Spleen (tissue), 7 donors: ENCODE data around the gene HNRNPD.

Experiments
- POLR2A ChIP-seq, 3 donors: fragments of 450-650 bp; IDR thresholded peaks; one replicate each; pipeline ENCODE4 v1.5.1; 2017; ENCODE audit warnings: antibody characterized with exemption in 3 of 3, mild to moderate bottlenecking in 1 of 3
- POLR2AphosphoS5 ChIP-seq, 3 donors: sonication (generic); formaldehyde crosslinking; IDR thresholded peaks; one replicate each; pipeline ENCODE4 v1.5.1; 2017; ENCODE audit warnings: antibody characterized with exemption in 3 of 3
- TF ChIP-seq, protein P1 (sequence below), 11 experiments: fragments of 200-600 bp in 7 of 11; fragments of 450-650 bp in 4 of 11; sonication (generic) in 4 of 11; IDR thresholded peaks in 8 of 11; conservative IDR thresholded peaks in 3 of 11; 1 replicate in 7 of 11; 2 replicates in 4 of 11; pipeline versions ENCODE4 v1.4.0 to v1.8.0; 2016 to 2021; ENCODE audit warnings: antibody characterized with exemption in 11 of 11, inconsistent platforms in 4 of 11, mild to moderate bottlenecking in 1 of 11
- donor health status: DM: no; HTN: no; CAD: no; lungs with moderate emphysema.
- donor health status: DM: no; HTN: no; CAD: no.
- donor health status: DM: no; HTN: no; CAD: no.

DNA sequence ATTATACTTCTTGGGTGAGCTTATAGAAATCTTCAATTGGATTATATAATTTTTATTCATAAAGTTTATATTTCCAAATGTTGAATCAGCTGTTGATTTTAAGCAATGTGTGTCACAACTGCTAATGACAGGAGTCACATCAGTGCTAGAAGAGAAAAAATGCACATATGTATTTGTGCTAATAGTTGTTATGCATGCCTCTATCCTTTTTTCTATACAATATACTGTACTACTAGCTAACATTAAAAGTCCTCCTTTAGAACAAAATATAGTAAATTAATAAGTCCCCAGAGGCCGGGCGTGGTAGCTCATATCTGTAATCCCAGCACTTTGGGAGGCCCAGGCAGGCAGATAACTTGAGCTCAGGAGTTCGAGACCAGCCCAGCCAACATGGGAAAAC, 23.7 kb upstream of the HNRNPD start:
- TF ChIP-seq, protein P1, sequence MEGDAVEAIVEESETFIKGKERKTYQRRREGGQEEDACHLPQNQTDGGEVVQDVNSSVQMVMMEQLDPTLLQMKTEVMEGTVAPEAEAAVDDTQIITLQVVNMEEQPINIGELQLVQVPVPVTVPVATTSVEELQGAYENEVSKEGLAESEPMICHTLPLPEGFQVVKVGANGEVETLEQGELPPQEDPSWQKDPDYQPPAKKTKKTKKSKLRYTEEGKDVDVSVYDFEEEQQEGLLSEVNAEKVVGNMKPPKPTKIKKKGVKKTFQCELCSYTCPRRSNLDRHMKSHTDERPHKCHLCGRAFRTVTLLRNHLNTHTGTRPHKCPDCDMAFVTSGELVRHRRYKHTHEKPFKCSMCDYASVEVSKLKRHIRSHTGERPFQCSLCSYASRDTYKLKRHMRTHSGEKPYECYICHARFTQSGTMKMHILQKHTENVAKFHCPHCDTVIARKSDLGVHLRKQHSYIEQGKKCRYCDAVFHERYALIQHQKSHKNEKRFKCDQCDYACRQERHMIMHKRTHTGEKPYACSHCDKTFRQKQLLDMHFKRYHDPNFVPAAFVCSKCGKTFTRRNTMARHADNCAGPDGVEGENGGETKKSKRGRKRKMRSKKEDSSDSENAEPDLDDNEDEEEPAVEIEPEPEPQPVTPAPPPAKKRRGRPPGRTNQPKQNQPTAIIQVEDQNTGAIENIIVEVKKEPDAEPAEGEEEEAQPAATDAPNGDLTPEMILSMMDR (IDR thresholded peaks at IDR 0.05 in 8 of 11, conservative IDR thresholded peaks at IDR 0.05 in 3 of 11) = no peak
- TF ChIP-seq POLR2AphosphoS5 (IDR thresholded peaks at IDR 0.05) (no peak), POLR2A (IDR thresholded peaks at IDR 0.05) (no peak)
